K562 (cell line): ENCODE results near the gene ALK. TPM values are rescaled to one million over a fixed set of nuclear protein-coding genes. Genes with fewer than 3 reads are reported as not detected.

ENCODE experiments used
- ATF6 ChIP-seq: sonication (generic); formaldehyde crosslinking; IDR thresholded peaks from 2 replicates; pipeline ENCODE4 v1.4.0; 2020; ENCODE audit warnings: mild to moderate bottlenecking, missing genetic modification reagents
- FOXA3 ChIP-seq, 2 experiments: fragments of 450-650 bp in 1 of 2; sonication (generic) in 1 of 2; formaldehyde crosslinking; IDR thresholded peaks in 1 of 2; conservative IDR thresholded peaks in 1 of 2; 2 replicates each; pipeline versions ENCODE4 v1.4.0 to v1.8.0; 2020 to 2022; ENCODE audit warnings: mild to moderate bottlenecking in 2 of 2, missing genetic modification reagents in 1 of 2
- NR2C2 ChIP-seq, 2 experiments: fragments of 200-800 bp in 1 of 2; sonication (Bioruptor generic) in 1 of 2; sonication (generic) in 1 of 2; formaldehyde crosslinking in 1 of 2; IDR thresholded peaks; 2 replicates each; pipeline versions ENCODE4 v1.6.1 to v1.8.0; 2016 to 2022; ENCODE audit warnings: mild to moderate bottlenecking in 1 of 2, missing compliant biosample characterization in 1 of 2, missing genetic modification characterization in 1 of 2, missing genetic modification reagents in 1 of 2
- polyA plus RNA-seq, 8 experiments: library from polyadenylated mRNA; depleted of rRNA in 4 of 8; stranded (reverse) in 5 of 8; unstranded in 3 of 8; fragments of >200 nt; fragmentation: Nextera tagmentation in 2 of 8; fragmentation: Illumina TruSeq in 1 of 8; extraction: Ambion mirVana in 2 of 8; extraction: Trizol in 1 of 8; gene quantifications; 2 replicates each; pipeline versions ENCODE4 v1.2.1 to v1.2.3, GENCODE V29; 2011 to 2014; ENCODE audit warnings: inconsistent platforms in 1 of 8, missing spikeins in 1 of 8
- total RNA-seq, 7 experiments: library from RNA; depleted of rRNA in 6 of 7; stranded (reverse); fragments of >200 nt in 6 of 7; fragmentation: Illumina TruSeq in 2 of 7; extraction: Trizol in 2 of 7; gene quantifications; 2 replicates each; pipeline versions ENCODE4 v1.2.1 to v1.2.3, GENCODE V29; 2011 to 2021; ENCODE audit warnings: low replicate concordance in 1 of 7
- TF ChIP-seq, protein P1 (sequence below), 2 experiments: fragments of 450-650 bp in 1 of 2; IDR thresholded peaks; 2 replicates each; pipeline ENCODE4 v1.6.1; 2011 to 2017; ENCODE audit warnings: low read depth in 2 of 2, antibody characterized with exemption in 1 of 2, borderline replicate concordance in 1 of 2, low read length in 1 of 2, mild to moderate bottlenecking in 1 of 2, mixed read lengths in 1 of 2; ENCODE audit not compliant: control insufficient read depth in 1 of 2

Gene ALK
- total and polyA plus RNA-seq, 9 of the 15 experiments (the other 6 are each of a cell fraction or from before 2014, with no cell fraction given), result not detected

DNA sequence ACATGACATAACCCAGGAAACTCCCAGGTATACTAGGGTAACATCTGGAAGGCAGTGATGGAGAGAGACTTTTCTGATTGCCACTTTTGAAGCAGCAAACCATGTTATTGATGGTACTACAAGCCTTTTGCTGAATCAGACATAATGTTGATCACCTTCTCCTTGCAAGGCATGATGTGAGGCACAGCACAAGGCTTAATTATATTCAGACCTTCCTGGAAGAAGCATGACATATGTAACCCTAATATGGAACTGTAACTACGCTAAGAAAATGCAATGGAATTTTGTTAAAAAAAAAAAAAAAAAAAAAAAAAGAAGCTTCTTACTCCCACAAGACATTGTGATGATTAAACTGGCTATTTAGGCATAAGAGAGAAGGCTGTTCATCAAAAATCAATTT lies 145.4 kb downstream of the ALK start (continued):
- no peak for TF ChIP-seq NR2C2 (CRISPR knock-in tag; IDR thresholded peaks at IDR 0.05)
- TF ChIP-seq NR2C2 (tag; IDR thresholded peaks at IDR 0.05), result no peak
- TF ChIP-seq ATF6, result no peak
- TF ChIP-seq, protein P1, sequence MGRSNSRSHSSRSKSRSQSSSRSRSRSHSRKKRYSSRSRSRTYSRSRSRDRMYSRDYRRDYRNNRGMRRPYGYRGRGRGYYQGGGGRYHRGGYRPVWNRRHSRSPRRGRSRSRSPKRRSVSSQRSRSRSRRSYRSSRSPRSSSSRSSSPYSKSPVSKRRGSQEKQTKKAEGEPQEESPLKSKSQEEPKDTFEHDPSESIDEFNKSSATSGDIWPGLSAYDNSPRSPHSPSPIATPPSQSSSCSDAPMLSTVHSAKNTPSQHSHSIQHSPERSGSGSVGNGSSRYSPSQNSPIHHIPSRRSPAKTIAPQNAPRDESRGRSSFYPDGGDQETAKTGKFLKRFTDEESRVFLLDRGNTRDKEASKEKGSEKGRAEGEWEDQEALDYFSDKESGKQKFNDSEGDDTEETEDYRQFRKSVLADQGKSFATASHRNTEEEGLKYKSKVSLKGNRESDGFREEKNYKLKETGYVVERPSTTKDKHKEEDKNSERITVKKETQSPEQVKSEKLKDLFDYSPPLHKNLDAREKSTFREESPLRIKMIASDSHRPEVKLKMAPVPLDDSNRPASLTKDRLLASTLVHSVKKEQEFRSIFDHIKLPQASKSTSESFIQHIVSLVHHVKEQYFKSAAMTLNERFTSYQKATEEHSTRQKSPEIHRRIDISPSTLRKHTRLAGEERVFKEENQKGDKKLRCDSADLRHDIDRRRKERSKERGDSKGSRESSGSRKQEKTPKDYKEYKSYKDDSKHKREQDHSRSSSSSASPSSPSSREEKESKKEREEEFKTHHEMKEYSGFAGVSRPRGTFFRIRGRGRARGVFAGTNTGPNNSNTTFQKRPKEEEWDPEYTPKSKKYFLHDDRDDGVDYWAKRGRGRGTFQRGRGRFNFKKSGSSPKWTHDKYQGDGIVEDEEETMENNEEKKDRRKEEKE (IDR thresholded peaks at IDR 0.05; ENCODE audit: borderline replicate concordance in 1 of 2, control insufficient read depth in 1 of 2, low read depth in 2 of 2, low read length in 1 of 2), result no peak
- TF ChIP-seq FOXA3 (CRISPR knock-in tag; conservative IDR thresholded peaks at IDR 0.05 in 1 of 2, IDR thresholded peaks at IDR 0.05 in 1 of 2), result no peak
- TF ChIP-seq, all 486 proteins: peak for 0
